HG02678 (cell line): Measurements from ENCODE around the gene PLEK2.

ENCODE experiments used
- ATAC-seq: cut with Tn5 transposase; IDR thresholded peaks from one replicate; pipeline ENCODE4 v1.9.1; 2021; ENCODE audit warnings: mild to moderate bottlenecking, moderate library complexity; ENCODE audit not compliant: unreplicated experiment

PLEK2 gene

GRCh38 chr14:67405771-67406170, 6.2 kb downstream of the PLEK2 start:
- ATAC-seq, result no peak

DNA sequence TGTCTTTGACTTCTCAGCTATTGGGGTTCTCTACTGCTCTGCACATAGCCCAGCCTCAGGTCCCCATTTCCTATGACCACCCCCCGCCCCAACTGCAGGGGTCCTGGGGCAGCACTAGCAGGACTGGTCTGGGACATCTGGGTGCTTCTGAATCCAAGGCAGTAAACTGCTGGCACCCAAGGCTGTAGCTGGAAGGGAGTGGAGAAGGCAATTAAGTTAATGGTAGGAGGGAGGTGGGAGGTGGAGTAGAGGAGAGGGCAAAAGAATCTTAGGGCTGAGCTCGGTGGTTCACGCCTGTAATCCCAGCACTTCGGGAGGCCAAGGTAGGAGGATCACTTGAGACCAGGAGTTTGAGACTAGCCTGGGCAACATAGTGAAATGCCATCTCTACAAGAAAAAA, 11.5 kb downstream of the PLEK2 start:
- no peak for ATAC-seq

DNA sequence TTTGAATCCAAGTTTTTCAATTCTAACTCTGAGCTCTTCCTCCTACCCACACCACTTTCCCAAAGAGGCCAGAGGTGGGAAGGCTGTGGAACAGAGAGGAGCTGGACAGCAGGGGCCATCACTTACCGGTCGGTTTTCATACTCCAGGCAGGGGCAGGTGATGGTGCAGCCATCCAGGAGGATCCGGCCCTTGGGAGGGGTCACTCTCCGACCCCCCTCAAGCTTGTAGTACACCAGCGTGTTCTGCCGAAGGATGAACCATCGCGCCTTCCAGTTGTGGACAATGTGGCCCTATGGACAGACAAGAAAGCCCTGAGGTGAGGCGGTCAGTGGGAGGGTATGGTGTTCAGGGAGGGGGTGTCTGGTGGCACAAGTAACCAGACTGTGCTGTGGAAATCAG, 14.4 kb downstream of the PLEK2 start:
- no peak for ATAC-seq

- ATAC-seq, result no peak
These were observed 15.5 kb downstream of the PLEK2 start for GRCh38 chr14:67396381-67396970.

DNA sequence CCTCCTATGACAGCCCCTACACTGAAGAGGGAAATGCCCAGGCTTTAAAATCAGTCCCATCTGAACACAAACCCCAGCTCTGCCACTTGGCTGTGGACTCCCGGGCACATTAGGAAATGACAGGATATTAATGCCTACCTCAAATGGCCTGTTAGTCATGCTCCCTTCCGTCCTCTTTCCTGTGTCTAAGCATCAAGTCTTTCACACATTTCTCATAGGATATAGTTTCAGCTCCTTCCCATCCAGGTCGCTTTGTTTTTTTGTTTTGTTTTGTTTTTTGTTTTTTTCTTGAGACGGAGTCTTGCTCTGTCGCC, 16.1 kb downstream of the PLEK2 start:
- no peak for ATAC-seq

GRCh38 chr14:67395086-67395875, 16.7 kb downstream of the PLEK2 start:
- ATAC-seq, result no peak

DNA sequence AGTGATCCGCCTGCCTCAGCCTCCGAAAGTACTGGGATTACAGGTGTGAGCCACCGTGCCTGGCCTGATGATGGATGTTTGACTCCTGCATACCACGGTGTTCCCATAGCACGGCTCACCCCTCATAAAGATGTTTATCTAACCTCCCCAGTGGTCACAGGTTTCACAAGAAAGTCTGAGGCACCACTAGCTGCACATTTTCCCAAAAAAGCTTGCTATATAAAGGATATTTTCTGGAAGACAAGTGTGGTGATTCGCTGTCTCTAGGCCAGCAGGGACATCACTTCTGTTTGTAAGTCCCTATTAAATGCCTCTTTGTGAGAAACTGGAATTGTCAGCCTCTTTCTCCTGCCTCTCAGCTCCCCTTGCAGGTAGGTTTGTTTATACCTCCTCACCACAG, 18.3 kb downstream of the PLEK2 start:
- ATAC-seq, result no peak

DNA sequence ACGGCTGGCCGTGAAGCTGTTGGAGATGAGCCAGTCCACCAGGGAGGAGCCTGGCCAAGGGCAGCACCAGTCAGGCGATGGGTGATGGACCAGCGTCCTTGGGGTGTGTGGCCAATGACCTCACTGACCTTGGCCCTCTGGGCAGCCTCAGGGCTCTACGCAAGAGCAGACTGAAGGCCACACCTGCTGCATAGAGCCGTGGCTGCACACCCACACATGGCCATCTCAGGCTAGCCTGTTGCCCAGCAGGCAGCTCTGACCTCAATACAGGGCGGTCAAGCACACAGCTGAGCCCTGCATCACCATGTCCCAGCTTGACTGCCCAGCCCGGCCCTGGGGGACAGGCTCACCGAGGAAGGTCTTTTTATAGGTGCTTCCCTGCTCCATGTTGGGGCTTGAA, 19.2 kb downstream of the PLEK2 start:
- ATAC-seq, result no peak

- no peak for ATAC-seq
These were observed 19.8 kb downstream of the PLEK2 start for GRCh38 chr14:67392123-67392522.

DNA sequence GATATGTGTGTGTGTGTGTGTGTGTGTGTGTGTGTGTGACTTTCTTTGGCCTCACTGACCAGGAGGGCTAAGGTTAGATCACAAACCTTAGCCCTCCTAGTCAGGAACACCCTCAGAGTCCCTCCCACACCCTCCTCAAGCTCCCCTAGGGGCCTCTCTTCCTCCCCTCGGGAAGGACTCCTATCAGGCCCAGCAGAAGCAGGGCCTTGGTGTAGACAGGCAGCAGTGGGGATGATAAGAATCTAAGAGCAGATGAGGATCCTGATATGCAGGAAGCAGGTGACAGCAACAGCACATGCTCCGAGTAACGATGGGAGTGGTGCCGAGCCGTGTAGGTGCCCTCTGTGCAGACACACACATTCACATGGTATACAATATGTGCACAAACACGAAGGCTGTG, 20.7 kb downstream of the PLEK2 start:
- no peak for ATAC-seq

DNA sequence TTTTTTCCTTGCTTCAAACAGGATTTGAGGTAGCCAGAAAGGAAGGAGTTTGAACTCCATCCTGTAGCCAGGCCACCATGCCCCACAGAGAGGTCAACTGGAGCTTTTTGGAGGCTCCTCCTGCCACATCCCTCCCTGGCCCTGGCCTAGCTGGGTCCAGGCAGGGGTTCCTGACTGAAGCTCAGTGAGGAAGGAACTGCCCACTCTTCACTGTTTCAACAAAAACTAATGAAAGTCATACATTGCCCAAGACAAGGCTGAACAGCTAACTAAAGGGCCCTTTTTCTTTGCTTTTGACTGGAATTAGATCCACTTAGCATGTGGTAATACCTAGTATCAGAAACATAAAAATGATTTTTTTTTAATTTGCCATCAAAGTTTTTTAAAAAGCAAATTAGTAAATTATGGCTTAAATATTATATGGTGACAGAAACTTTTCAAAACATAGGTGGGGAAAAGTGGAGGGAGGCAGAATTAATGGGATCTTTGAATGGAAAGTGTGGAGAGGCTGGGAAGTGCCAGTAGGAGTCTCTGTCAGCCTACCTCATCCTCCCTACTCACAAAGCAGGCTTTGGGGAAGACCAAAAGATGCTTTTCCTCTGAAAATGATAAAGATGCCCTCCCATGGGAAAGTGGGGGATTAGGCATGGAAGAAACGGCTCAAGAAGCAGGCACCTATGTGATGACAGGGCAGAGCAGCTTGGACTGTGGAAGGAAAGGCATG, 22.0 kb downstream of the PLEK2 start:
- ATAC-seq, result no peak

DNA sequence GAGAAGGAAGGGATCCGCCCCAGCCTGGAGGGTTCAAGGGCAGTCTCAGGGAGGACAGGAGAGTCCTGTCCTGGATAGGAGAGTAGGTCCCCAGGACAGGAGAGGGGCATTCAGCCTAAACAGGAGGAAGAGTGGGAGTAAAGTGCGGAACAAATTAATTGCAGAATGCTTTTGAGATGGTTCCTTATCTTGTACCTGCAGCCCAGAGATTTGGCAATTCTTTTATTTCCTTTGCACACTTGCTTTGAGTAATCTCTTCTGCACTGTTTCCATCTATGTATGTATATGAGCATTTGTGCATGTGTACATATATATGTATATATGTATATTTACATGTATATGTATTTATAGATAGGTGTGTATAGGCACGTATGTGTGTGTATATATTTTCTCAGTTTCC, 22.7 kb downstream of the PLEK2 start:
- ATAC-seq, result no peak

DNA sequence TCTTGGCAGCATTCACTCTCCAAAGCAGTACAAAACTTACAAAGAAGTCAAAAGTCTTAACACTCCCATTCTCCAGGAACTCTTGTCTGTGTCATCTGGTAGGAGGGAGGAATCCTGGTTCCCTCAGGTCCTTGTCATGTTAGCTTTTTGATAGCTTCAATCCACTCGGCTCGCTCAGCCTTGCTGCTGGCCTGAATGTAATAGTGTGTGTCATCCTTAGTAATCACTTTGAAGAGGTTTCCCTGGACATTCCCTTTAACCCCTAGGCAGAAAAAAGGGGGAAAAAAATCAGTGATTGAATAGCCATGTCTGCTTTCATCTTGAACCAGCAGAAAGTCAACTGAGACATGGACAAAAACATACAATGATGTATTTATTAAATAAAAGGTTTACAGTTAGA, 24.8 kb downstream of the PLEK2 start:
- no peak for ATAC-seq

DNA sequence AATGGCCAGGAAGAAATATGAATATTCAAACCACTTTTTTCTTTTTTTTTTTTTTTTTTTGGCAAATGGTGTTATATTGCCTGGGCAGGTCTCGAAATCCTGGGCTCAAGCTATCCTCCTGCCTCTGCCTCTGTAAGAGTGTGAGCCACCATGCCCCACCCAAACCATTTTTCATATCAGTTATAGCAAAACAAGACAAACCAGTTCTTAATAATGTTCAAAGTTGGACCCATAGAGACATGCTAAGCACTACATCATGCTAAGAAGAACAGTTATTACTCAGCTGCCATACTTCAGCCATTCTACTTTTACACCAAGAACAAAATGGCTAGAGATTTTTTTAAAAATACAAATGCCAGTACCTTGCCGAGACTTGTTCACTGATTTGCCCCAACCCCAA, 26.3 kb downstream of the PLEK2 start:
- no peak for ATAC-seq

DNA sequence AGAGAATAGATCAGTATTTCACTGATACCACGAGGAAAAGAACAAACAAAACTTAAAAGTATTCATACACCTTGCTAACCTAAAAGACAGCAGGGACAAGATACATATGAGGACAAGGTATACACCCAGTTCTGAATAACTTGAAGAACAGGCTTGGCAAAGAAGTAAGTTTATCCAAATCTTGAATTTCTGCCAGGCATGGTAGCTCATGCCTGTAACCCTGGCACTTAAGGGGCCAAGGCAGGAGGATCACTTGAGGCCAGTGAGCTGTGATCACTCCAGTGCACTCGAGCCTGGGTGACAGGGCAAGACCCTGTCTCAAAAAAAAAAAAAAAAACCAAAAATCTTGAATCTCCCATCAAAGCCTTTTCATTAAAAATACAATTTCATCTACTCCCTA, 26.8 kb downstream of the PLEK2 start:
- ATAC-seq, result no peak

DNA sequence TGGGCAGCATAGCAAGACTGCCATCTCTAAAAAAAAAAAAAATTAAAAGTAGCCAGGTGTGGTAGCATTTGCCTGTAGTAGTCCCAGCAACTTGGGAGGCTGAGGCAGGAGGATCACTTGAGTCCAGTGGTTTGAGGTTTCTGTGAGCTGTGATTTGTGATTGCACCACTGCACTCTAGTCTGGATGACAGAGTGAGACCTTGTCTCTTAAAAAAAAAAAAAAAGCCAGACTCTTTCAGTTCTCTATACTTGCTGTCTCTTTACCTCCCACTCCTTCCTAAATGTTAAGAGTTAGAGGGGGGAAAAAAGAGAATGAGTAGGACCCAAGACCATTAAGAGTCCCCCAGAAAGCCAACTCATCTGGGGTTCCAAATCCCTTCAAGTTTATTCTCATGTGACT, 34.0 kb downstream of the PLEK2 start:
- ATAC-seq, result no peak

DNA sequence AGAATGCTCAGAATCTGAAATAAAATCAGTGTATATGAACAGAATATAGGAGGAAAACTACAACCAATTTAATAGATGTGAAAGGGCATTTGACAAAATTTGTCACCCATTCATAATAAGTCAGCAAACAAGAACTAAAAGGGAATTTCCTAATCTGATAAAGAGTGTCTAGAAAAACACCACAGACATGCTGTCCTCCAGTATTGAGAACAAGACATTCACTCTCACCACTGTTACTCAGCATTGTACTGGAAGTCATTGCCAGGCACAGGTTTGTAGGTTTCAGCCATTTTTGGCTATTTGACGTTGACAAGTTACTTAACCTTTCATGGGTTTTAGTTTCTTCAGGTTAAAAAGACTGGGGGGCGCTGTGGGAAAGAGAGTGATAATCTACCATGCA, 38.6 kb downstream of the PLEK2 start:
- no peak for ATAC-seq

DNA sequence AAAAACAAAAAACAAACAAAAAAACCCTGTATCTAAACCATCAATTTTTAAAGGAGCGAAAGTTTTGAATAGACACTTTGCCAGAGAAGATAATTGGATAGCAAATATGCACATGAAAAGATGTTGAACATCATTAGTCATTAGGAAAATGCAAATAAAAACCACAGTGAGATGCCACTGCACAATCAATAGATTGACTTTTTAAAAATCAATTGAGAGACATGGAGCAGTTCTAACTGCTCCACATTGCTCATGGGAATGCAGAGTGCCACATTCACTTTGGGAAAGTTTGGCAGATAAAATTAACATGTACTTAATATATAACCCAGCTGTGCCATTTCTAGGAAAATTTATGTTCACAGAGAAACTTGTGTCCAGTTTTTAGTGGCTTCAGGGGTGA, 39.1 kb downstream of the PLEK2 start:
- ATAC-seq, result no peak

DNA sequence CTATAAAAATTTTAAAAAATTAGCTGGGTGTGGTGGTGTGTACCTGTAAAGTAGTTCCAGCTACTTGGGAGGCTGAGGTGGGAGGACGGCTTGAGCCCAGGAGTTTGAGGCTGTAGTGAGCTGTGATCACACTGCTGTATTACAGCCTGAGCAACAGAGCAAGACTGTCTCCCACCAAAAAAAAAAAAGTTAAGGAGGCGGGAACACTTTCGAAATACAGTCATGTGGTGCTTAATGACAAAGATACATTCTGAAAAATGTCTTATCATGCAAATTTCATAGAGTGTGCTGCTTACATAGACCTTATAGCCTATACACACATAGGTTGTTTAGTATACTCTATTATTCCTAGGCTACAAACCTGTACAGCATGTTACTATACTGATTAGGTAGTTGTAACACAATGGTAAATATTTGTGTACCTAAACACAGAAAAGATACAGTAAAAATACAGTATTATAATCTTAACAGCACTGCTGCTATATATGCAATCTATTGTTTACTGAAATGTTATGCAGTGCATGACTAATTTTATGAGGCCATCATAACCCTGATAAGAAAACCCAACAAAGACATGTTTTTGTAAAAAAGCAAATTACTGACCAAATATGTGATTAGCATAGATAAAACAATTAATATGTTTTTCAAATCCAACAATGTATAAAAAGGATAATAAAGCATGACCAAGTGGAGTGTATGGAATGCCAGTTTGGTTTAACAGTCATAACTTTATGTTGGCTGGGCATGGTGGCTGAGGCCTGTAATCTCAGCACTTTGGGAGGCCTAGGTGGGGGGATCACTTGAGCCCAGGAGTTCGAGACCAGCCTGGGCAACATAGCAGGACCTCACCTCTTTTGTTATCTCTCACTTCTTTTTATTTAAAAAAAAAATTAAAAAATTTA, 40.5 kb downstream of the PLEK2 start:
- no peak for ATAC-seq

GRCh38 chr14:67370830-67371229, 41.1 kb downstream of the PLEK2 start:
- no peak for ATAC-seq

GRCh38 chr14:67365476-67365875, 46.5 kb downstream of the PLEK2 start:
- no peak for ATAC-seq
